Smooth muscle cell (in vitro differentiated cells): ENCODE measurements around the gene OR2G2. TPM values are rescaled to one million over a fixed set of nuclear protein-coding genes. Genes with fewer than 3 reads are reported as not detected.

Experiments
- DNase-seq: peaks from one replicate; lab custom pipeline; 2025; ENCODE audit not compliant: unreplicated experiment; lab: John Stamatoyannopoulos, UW
- H2AFZ ChIP-seq: fragments of 200-600 bp; sonication (generic); 2 replicates; pipeline ENCODE4 v1.6.0; 2016; ENCODE audit warnings: antibody characterized with exemption, low read depth, mild to moderate bottlenecking
- H3F3A ChIP-seq: fragments of 200-600 bp; sonication (generic); 2 replicates; pipeline ENCODE4 v1.6.0; 2017; ENCODE audit warnings: antibody characterized with exemption, low read depth
- H3K27ac ChIP-seq: fragments of 200-600 bp; sonication (generic); 2 replicates; pipeline ENCODE4 v1.5.1; 2016; ENCODE audit warnings: low read depth, mild to moderate bottlenecking
- H3K27me3 ChIP-seq: fragments of 200-600 bp; sonication (generic); 2 replicates; pipeline ENCODE4 v1.6.1; 2016; ENCODE audit warnings: low read depth, mild to moderate bottlenecking
- H3K36me3 ChIP-seq: fragments of 200-600 bp; sonication (generic); 2 replicates; pipeline ENCODE4 v1.5.1; 2016; ENCODE audit warnings: low read depth
- H3K4me1 ChIP-seq: fragments of 200-600 bp; sonication (generic); 2 replicates; pipeline ENCODE4 v1.5.1; 2016; ENCODE audit warnings: low read depth
- H3K4me2 ChIP-seq: fragments of 200-600 bp; sonication (generic); 2 replicates; pipeline ENCODE4 v1.6.0; 2016; ENCODE audit warnings: mild to moderate bottlenecking
- H3K4me3 ChIP-seq: fragments of 200-600 bp; sonication (generic); 2 replicates; pipeline ENCODE4 v1.5.1; 2016; ENCODE audit warnings: mild to moderate bottlenecking
- H3K79me2 ChIP-seq: fragments of 200-600 bp; sonication (generic); 2 replicates; pipeline ENCODE4 v1.6.0; 2016; ENCODE audit warnings: low read depth, mild to moderate bottlenecking
- H3K9ac ChIP-seq: fragments of 200-600 bp; sonication (generic); 2 replicates; pipeline ENCODE4 v1.6.0; 2016; ENCODE audit warnings: low read depth
- H3K9me3 ChIP-seq: fragments of 200-600 bp; sonication (generic); replicated peaks from 2 replicates; pipeline ENCODE4 v1.5.1; 2016; ENCODE audit warnings: low read depth
- H4K20me1 ChIP-seq: fragments of 200-600 bp; sonication (generic); 2 replicates; pipeline ENCODE4 v1.6.0; 2016; ENCODE audit warnings: low read depth
- WGBS: methylation state at CpG from one replicate; pipeline ENCODE4 v1.1.7; 2016; ENCODE audit warnings: low lambda C conversion rate; 5-methylcytosine and 5-hydroxymethylcytosine counted together
- polyA plus RNA-seq: library from polyadenylated mRNA; unstranded; fragments of >200 nt; fragmentation: Nextera tagmentation; extraction: Ambion mirVana; gene quantifications from 2 replicates; pipeline ENCODE4 v1.2.1, GENCODE V29; 2016
- total RNA-seq: library from RNA; depleted of rRNA; stranded (reverse); fragments of >200 nt; gene quantifications from 2 replicates; pipeline ENCODE4 v1.2.3, GENCODE V29; 2014
- TF ChIP-seq, protein P1 (sequence below): fragments of 200-600 bp; sonication (generic); IDR thresholded peaks from 2 replicates; pipeline ENCODE4 v1.5.1; 2017; ENCODE audit warnings: borderline replicate concordance, mild to moderate bottlenecking, antibody characterized with exemption; ENCODE audit not compliant: insufficient read depth, poor library complexity, severe bottlenecking

The OR2G2 gene
- total and polyA plus RNA-seq, 2 experiments from 2014 or later, result not detected

- Histone ChIP-seq H4K20me1 (no peaks in the 10 kb centered on the region), H3K4me3 (no peak overlapping the region), H3K27ac (no peak overlapping the region), H3K9me3 (peaks cover 2% of the 10 kb centered on the region), H3K36me3 (no peaks in the 10 kb centered on the region), H3K27me3 (no peaks in the 10 kb centered on the region), H3K79me2 (no peaks in the 10 kb centered on the region), H3F3A (no peaks in the 10 kb centered on the region), H3K4me1 (no peaks in the 10 kb centered on the region), H2AFZ (no peak overlapping the region), H3K4me2 (no peak overlapping the region), H3K9ac (no peak overlapping the region)
- 64% methylated on average over 1 of the region's 1 CpG for WGBS
- no peak for DNase-seq
- TF ChIP-seq, protein P1, sequence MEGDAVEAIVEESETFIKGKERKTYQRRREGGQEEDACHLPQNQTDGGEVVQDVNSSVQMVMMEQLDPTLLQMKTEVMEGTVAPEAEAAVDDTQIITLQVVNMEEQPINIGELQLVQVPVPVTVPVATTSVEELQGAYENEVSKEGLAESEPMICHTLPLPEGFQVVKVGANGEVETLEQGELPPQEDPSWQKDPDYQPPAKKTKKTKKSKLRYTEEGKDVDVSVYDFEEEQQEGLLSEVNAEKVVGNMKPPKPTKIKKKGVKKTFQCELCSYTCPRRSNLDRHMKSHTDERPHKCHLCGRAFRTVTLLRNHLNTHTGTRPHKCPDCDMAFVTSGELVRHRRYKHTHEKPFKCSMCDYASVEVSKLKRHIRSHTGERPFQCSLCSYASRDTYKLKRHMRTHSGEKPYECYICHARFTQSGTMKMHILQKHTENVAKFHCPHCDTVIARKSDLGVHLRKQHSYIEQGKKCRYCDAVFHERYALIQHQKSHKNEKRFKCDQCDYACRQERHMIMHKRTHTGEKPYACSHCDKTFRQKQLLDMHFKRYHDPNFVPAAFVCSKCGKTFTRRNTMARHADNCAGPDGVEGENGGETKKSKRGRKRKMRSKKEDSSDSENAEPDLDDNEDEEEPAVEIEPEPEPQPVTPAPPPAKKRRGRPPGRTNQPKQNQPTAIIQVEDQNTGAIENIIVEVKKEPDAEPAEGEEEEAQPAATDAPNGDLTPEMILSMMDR, result no peak
Measured at GRCh38 chr1:247574236-247574635, 13.9 kb upstream of the OR2G2 start.

- Histone ChIP-seq H3K4me3 (no peak overlapping the region), H3K9ac (no peak overlapping the region), H3K79me2 (no peaks in the 10 kb centered on the region), H3K4me1 (no peaks in the 10 kb centered on the region), H3K27me3 (no peaks in the 10 kb centered on the region), H3F3A (no peaks in the 10 kb centered on the region), H3K4me2 (no peak overlapping the region), H3K9me3 (peaks cover 2% of the 10 kb centered on the region), H3K36me3 (no peaks in the 10 kb centered on the region), H4K20me1 (no peaks in the 10 kb centered on the region), H3K27ac (no peak overlapping the region), H2AFZ (no peak overlapping the region)
- no peak for DNase-seq
- TF ChIP-seq, protein P1, result no peak
Measured at GRCh38 chr1:247574664-247575063, 13.5 kb upstream of the OR2G2 start.

DNA sequence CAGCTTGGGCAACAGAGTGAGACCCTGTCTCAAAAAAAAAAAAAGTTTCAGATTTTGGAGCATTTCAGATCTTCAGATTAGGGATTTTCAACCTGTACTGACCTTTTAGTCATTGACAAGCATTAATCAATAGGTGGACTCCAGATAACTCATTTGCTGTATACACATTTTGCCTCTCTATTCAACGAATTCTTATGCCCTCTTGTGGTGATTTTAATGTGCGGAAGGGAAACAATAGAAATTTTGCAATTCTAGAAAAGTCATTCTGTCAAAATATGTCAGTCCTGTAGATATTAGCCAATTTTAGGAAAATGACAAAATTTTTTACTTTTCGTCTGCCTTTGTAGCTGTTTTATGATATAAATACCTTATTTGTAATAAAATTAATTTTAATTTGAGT, 11.6 kb upstream of the OR2G2 start:
- TF ChIP-seq, protein P1, result peak; percentile 66
- H3K27ac ChIP-seq, result no peak overlapping the region
- H3K36me3 ChIP-seq, result no peaks in the 10 kb centered on the region
- H2AFZ ChIP-seq, result no peak overlapping the region
- no peak for DNase-seq
- H3K4me2 ChIP-seq, result no peak overlapping the region
- no peaks in the 10 kb centered on the region for H3F3A ChIP-seq
- no peaks in the 10 kb centered on the region for H3K27me3 ChIP-seq
- no peaks in the 10 kb centered on the region for H3K4me1 ChIP-seq
- no peak overlapping the region for H3K4me3 ChIP-seq
- H3K79me2 ChIP-seq, result no peaks in the 10 kb centered on the region
- no peaks in the 10 kb centered on the region for H3K9me3 ChIP-seq
- H3K9ac ChIP-seq, result no peak overlapping the region
- 46% methylated on average over 3 of the region's 3 CpGs for WGBS
- H4K20me1 ChIP-seq, result no peaks in the 10 kb centered on the region

DNA sequence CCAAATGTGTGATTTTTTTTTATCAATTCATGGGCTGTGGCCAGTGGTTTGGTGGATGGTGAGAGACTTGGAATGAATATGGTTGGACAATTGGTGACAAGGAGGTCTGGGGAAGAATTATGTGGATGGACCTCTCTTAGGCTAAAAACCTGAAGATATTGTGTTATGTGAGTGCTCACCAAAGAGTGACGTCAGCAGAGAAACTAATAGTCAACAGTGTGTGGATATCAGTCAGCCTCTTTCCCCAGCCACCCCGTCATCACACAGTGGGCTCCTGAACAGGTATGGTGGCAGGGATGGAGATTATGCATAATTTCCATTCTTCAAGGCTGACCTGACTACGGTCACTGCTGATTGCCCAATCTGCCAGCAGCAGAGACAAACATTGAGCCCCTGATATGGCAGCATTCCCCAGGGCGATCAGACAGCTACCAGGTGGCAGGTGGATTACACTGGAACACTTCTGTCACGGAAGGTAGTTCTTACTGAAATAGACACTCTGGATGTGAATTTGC, 9.2 kb upstream of the OR2G2 start:
- WGBS, result 85% methylated on average over 5 of the region's 5 CpGs
- no peak overlapping the region for H3K9ac ChIP-seq
- no peaks in the 10 kb centered on the region for H3K9me3 ChIP-seq

More for the DNA sequence above, 9.2 kb upstream of the OR2G2 start:
- no peak for DNase-seq
- no peak overlapping the region for H3K4me3 ChIP-seq
- H3K27me3 ChIP-seq, result no peaks in the 10 kb centered on the region
- H3K4me1 ChIP-seq, result no peaks in the 10 kb centered on the region
- H2AFZ ChIP-seq, result no peak overlapping the region
- no peaks in the 10 kb centered on the region for H3F3A ChIP-seq
- TF ChIP-seq, protein P1, result no peak
- no peaks in the 10 kb centered on the region for H3K36me3 ChIP-seq
- H4K20me1 ChIP-seq, result no peaks in the 10 kb centered on the region
- H3K27ac ChIP-seq, result no peak overlapping the region
- no peaks in the 10 kb centered on the region for H3K79me2 ChIP-seq
- H3K4me2 ChIP-seq, result no peak overlapping the region
